Cardiac muscle cell (in vitro differentiated cells and primary cell): ENCODE measurements around the gene PDE4B. TPM values are rescaled to one million over a fixed set of nuclear protein-coding genes. Genes with fewer than 3 reads are reported as not detected.

ENCODE experiments used
- DNase-seq, 2 donors: peaks; one replicate each; pipeline versions ENCODE4 v3.0.0 to v3.0.0-alpha.2; 2010 to 2017; ENCODE audit warnings: low read depth in 1 of 2, low spot score in 1 of 2
- H3K27ac ChIP-seq: fragments of 200-600 bp; sonication (generic); 2 replicates; pipeline ENCODE4 v1.5.1; 2016
- H3K27me3 ChIP-seq: fragments of 200-600 bp; sonication (generic); 2 replicates; pipeline ENCODE4 v1.6.0; 2016; ENCODE audit warnings: control low read depth
- H3K36me3 ChIP-seq: fragments of 200-600 bp; sonication (generic); 2 replicates; pipeline ENCODE4 v1.5.1; 2016; ENCODE audit warnings: control low read depth
- H3K4me1 ChIP-seq: fragments of 200-600 bp; sonication (generic); 2 replicates; pipeline ENCODE4 v1.8.1; 2017; ENCODE audit warnings: low read depth, mild to moderate bottlenecking, mixed run types
- H3K4me3 ChIP-seq: fragments of 200-600 bp; sonication (generic); 2 replicates; pipeline ENCODE4 v1.5.1; 2016; ENCODE audit warnings: mild to moderate bottlenecking
- H3K9me3 ChIP-seq: fragments of 200-600 bp; sonication (generic); 2 replicates; pipeline ENCODE4 v1.5.1; 2017; ENCODE audit warnings: low read depth, mild to moderate bottlenecking, control low read depth
- CTCF ChIP-seq: IDR thresholded peaks from 2 replicates; pipeline ENCODE4 v1.5.1; 2012; ENCODE audit warnings: low read depth, mild to moderate bottlenecking, low read length
- polyA plus RNA-seq: library from polyadenylated mRNA; unstranded; fragments of >200 nt; fragmentation: Nextera tagmentation; extraction: Ambion mirVana; gene quantifications from 2 replicates; pipeline ENCODE4 v1.2.1, GENCODE V29; 2016
- total RNA-seq: library from RNA; depleted of rRNA; stranded (reverse); fragments of >200 nt; gene quantifications from 2 replicates; pipeline ENCODE4 v1.2.3, GENCODE V29; 2016

The PDE4B gene
- total and polyA plus RNA-seq, 2 experiments from 2014 or later: 0.65 to 3.9 TPM

GRCh38 chr1:66231681-66232463, 439.2 kb downstream of the PDE4B start:
- Histone ChIP-seq H3K4me1 (no peaks in the 10 kb centered on the region), H3K4me3 (no peak overlapping the region), H3K27ac (no peak overlapping the region), H3K27me3 (no peaks in the 10 kb centered on the region), H3K36me3 (no peaks in the 10 kb centered on the region), H3K9me3 (no peaks in the 10 kb centered on the region)
- no peak for TF ChIP-seq CTCF
- DNase-seq: no peak

GRCh38 chr1:66237042-66237441, 444.3 kb downstream of the PDE4B start:
- no peak for TF ChIP-seq CTCF
- H3K4me3 ChIP-seq: no peak overlapping the region
- no peak for DNase-seq
- H3K27me3 ChIP-seq: no peaks in the 10 kb centered on the region
- no peaks in the 10 kb centered on the region for H3K4me1 ChIP-seq
- H3K36me3 ChIP-seq: no peaks in the 10 kb centered on the region
- H3K9me3 ChIP-seq: no peaks in the 10 kb centered on the region
- H3K27ac ChIP-seq: no peak overlapping the region

GRCh38 chr1:66237722-66238479, 445.2 kb downstream of the PDE4B start:
- TF ChIP-seq CTCF: no peak
- H3K4me3 ChIP-seq: no peak overlapping the region
- no peaks in the 10 kb centered on the region for H3K36me3 ChIP-seq
- DNase-seq: no peak
- H3K27ac ChIP-seq: no peak overlapping the region
- no peaks in the 10 kb centered on the region for H3K27me3 ChIP-seq
- no peaks in the 10 kb centered on the region for H3K4me1 ChIP-seq
- H3K9me3 ChIP-seq: no peaks in the 10 kb centered on the region

- TF ChIP-seq CTCF: no peak
- no peaks in the 10 kb centered on the region for H3K4me1 ChIP-seq
- no peak overlapping the region for H3K4me3 ChIP-seq
- H3K27ac ChIP-seq: no peak overlapping the region
- no peak for DNase-seq
- H3K36me3 ChIP-seq: no peaks in the 10 kb centered on the region
- no peaks in the 10 kb centered on the region for H3K9me3 ChIP-seq
- H3K27me3 ChIP-seq: no peaks in the 10 kb centered on the region
These were observed 447.1 kb downstream of the PDE4B start for GRCh38 chr1:66239834-66240233.

- Histone ChIP-seq H3K4me3 (no peak overlapping the region), H3K4me1 (no peaks in the 10 kb centered on the region), H3K9me3 (no peaks in the 10 kb centered on the region), H3K27me3 (no peaks in the 10 kb centered on the region), H3K27ac (no peak overlapping the region), H3K36me3 (no peaks in the 10 kb centered on the region)
- TF ChIP-seq CTCF: no peak
- peak; percentile 14 to 44 for DNase-seq
These were observed 448.1 kb downstream of the PDE4B start for GRCh38 chr1:66240491-66241484.
